HEK293 (cell line): ENCODE data around the gene TMEM119.

ENCODE experiments used
- CTCF ChIA-PET: fragments of 350-600 bp; formaldehyde crosslinking; extraction: SDS; loops from one replicate; lab custom pipeline; 2021; ENCODE audit warnings: antibody characterized with exemption; lab: Yijun Ruan, JAX
- POLR2A ChIA-PET: fragments of 300-600 bp; formaldehyde crosslinking; extraction: SDS; loops from one replicate; lab custom pipeline; 2020; ENCODE audit warnings: antibody characterized with exemption, inconsistent platforms; lab: Yijun Ruan, JAX
- H3K27ac ChIP-seq: fragments of 200-500 bp; sonication (Bioruptor generic); 2 replicates; pipeline ENCODE4 v1.5.1; 2014; ENCODE audit warnings: low read depth, low read length, control low read depth, inconsistent platforms; ENCODE audit errors: extremely low read depth
- H3K36me3 ChIP-seq, 2 experiments: fragments of 200-500 bp in 1 of 2; sonication (Bioruptor generic) in 1 of 2; 1 replicate in 1 of 2; 2 replicates in 1 of 2; pipeline ENCODE4 v1.5.1; 2014 to 2017; ENCODE audit warnings: inconsistent platforms in 2 of 2, low read length in 2 of 2; ENCODE audit not compliant: control insufficient read depth in 2 of 2, insufficient read depth in 1 of 2
- H3K4me1 ChIP-seq: fragments of 200-500 bp; sonication (Bioruptor generic); 2 replicates; pipeline ENCODE4 v1.5.1; 2014; ENCODE audit warnings: mild to moderate bottlenecking, low read length, inconsistent platforms; ENCODE audit not compliant: control insufficient read depth, insufficient read depth
- H3K4me3 ChIP-seq: 2 replicates; pipeline ENCODE4 v1.5.1; 2011; ENCODE audit warnings: low read depth, mild to moderate bottlenecking, control low read depth, low read length, moderate library complexity
- H3K9me3 ChIP-seq: fragments of 200-500 bp; sonication (Bioruptor generic); 2 replicates; pipeline ENCODE4 v1.5.1; 2014; ENCODE audit warnings: low read depth, low read length, inconsistent platforms; ENCODE audit not compliant: control insufficient read depth, insufficient read depth
- KLF7 ChIP-seq: fragments of 450-650 bp; formaldehyde crosslinking; IDR thresholded peaks from 2 replicates; pipeline ENCODE4 v1.5.1; 2016; ENCODE audit warnings: missing biosample characterization, missing genetic modification characterization, borderline replicate concordance
- OSR2 ChIP-seq: fragments of 450-650 bp; formaldehyde crosslinking; IDR thresholded peaks from 2 replicates; pipeline ENCODE4 v1.5.1; 2016; ENCODE audit warnings: missing biosample characterization, missing genetic modification characterization
- RBAK ChIP-seq: fragments of 450-650 bp; formaldehyde crosslinking; IDR thresholded peaks from 2 replicates; pipeline ENCODE4 v1.5.1; 2016; ENCODE audit warnings: missing biosample characterization, missing genetic modification characterization
- WT1 ChIP-seq: fragments of 450-650 bp; formaldehyde crosslinking; IDR thresholded peaks from 2 replicates; pipeline ENCODE4 v1.5.1; 2016; ENCODE audit warnings: missing biosample characterization, missing genetic modification characterization
- ZBTB17 ChIP-seq: fragments of 450-650 bp; formaldehyde crosslinking; IDR thresholded peaks from 2 replicates; pipeline ENCODE4 v1.5.1; 2016; ENCODE audit warnings: missing biosample characterization, missing genetic modification characterization
- ZNF146 ChIP-seq: fragments of 450-650 bp; formaldehyde crosslinking; IDR thresholded peaks from 2 replicates; pipeline ENCODE4 v1.5.1; 2016; ENCODE audit warnings: missing biosample characterization, missing genetic modification characterization
- ZNF157 ChIP-seq: fragments of 450-650 bp; formaldehyde crosslinking; IDR thresholded peaks from 2 replicates; pipeline ENCODE4 v1.5.1; 2016; ENCODE audit warnings: missing biosample characterization, missing genetic modification characterization
- ZNF169 ChIP-seq: fragments of 450-650 bp; formaldehyde crosslinking; IDR thresholded peaks from 2 replicates; pipeline ENCODE4 v1.5.1; 2016; ENCODE audit warnings: missing biosample characterization, missing genetic modification characterization
- ZNF2 ChIP-seq: fragments of 450-650 bp; formaldehyde crosslinking; IDR thresholded peaks from 2 replicates; pipeline ENCODE4 v1.5.1; 2016; ENCODE audit warnings: missing biosample characterization, missing genetic modification characterization
- ZNF266 ChIP-seq: fragments of 450-650 bp; formaldehyde crosslinking; IDR thresholded peaks from 2 replicates; pipeline ENCODE4 v1.5.1; 2016; ENCODE audit warnings: missing biosample characterization, missing genetic modification characterization, low read depth
- ZNF335 ChIP-seq: fragments of 450-650 bp; formaldehyde crosslinking; conservative IDR thresholded peaks from 2 replicates; pipeline ENCODE4 v1.5.1; 2016; ENCODE audit warnings: missing biosample characterization, missing genetic modification characterization
- ZNF366 ChIP-seq: fragments of 450-650 bp; formaldehyde crosslinking; conservative IDR thresholded peaks from 2 replicates; pipeline ENCODE4 v1.5.1; 2016; ENCODE audit warnings: missing biosample characterization, missing genetic modification characterization
- ZNF48 ChIP-seq: fragments of 450-650 bp; formaldehyde crosslinking; IDR thresholded peaks from 2 replicates; pipeline ENCODE4 v1.5.1; 2016; ENCODE audit warnings: missing biosample characterization, missing genetic modification characterization
- ZNF529 ChIP-seq: fragments of 450-650 bp; formaldehyde crosslinking; IDR thresholded peaks from 2 replicates; pipeline ENCODE4 v1.5.1; 2017; ENCODE audit warnings: missing genetic modification characterization, missing biosample characterization; ENCODE audit not compliant: insufficient replicate concordance
- ZNF600 ChIP-seq: fragments of 450-650 bp; formaldehyde crosslinking; IDR thresholded peaks from 2 replicates; pipeline ENCODE4 v1.5.1; 2016; ENCODE audit warnings: missing biosample characterization, missing genetic modification characterization
- ZNF792 ChIP-seq: fragments of 450-650 bp; formaldehyde crosslinking; IDR thresholded peaks from 2 replicates; pipeline ENCODE4 v1.5.1; 2016; ENCODE audit warnings: missing biosample characterization, missing genetic modification characterization
- ZNF837 ChIP-seq: fragments of 450-650 bp; formaldehyde crosslinking; IDR thresholded peaks from 2 replicates; pipeline ENCODE4 v1.5.1; 2016; ENCODE audit warnings: missing biosample characterization, missing genetic modification characterization
- TF ChIP-seq, protein P1 (sequence below): fragments of 450-650 bp; formaldehyde crosslinking; IDR thresholded peaks from 2 replicates; pipeline ENCODE4 v1.5.1; 2016; ENCODE audit warnings: missing biosample characterization, missing genetic modification characterization
- TF ChIP-seq, protein P2 (sequence below): fragments of 450-650 bp; formaldehyde crosslinking; IDR thresholded peaks from 2 replicates; pipeline ENCODE4 v1.5.1; 2017; ENCODE audit warnings: missing biosample characterization, missing genetic modification characterization
- TF ChIP-seq, protein P3 (sequence below): fragments of 450-650 bp; formaldehyde crosslinking; IDR thresholded peaks from 2 replicates; pipeline ENCODE4 v1.5.1; 2016; ENCODE audit warnings: missing biosample characterization, missing genetic modification characterization
- TF ChIP-seq, protein P4 (sequence below): sonication (generic); formaldehyde crosslinking; IDR thresholded peaks from 2 replicates; pipeline ENCODE4 v1.8.1; 2022; ENCODE audit warnings: mild to moderate bottlenecking, moderate library complexity, missing genetic modification reagents
- TF ChIP-seq, protein P5 (sequence below): fragments of 450-650 bp; formaldehyde crosslinking; IDR thresholded peaks from 2 replicates; pipeline ENCODE4; 2016; ENCODE audit warnings: missing biosample characterization, missing genetic modification characterization

Gene TMEM119

DNA sequence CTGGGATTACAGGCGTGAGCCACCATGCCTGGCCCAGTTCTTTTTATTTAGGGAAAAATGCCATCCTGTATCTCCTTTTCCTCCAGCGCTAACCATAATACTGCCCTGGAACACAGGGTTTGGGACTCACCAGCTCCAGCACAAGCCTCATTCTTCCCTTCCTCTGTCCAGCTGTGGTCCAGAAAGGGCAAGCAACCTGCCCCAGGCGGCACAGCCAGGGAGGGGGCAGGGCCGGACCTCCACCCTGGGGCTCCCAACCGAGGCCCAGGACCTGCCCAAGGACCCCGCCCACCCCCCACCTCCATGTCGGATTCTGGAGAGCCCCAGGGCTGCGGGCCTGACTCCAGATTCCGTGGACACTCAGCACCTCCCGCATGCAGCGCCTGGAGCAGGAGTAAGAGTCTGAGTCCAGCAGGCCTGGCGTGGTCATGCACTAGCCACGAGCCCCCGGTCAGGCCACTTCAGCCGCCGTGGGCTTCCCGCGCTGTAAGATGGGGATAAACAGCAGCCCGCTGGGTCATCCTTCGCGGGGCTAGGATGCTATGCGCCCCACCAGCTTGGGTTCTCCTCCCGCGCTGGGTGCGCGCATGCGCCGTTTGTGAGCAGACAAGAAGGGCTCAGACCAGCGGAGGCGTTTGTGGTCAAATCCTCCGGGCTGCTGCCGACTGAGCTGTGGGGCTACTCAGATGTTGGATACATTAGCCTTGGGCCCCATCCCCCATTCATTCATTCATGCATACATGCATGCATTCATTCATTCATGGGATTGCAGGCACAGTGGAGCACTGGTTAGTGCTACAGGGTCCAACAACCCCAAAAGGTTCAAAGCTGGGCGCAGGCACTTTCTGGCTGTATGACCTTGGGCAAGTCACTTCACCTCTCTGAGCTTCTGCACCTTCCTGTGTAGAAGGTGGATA, 16.3 kb downstream of the TMEM119 start:
- no peak for TF ChIP-seq ZNF266 (tag by site-specific recombination)
- TF ChIP-seq ZNF335 (tag by site-specific recombination) = no peak
- TF ChIP-seq, protein P1, sequence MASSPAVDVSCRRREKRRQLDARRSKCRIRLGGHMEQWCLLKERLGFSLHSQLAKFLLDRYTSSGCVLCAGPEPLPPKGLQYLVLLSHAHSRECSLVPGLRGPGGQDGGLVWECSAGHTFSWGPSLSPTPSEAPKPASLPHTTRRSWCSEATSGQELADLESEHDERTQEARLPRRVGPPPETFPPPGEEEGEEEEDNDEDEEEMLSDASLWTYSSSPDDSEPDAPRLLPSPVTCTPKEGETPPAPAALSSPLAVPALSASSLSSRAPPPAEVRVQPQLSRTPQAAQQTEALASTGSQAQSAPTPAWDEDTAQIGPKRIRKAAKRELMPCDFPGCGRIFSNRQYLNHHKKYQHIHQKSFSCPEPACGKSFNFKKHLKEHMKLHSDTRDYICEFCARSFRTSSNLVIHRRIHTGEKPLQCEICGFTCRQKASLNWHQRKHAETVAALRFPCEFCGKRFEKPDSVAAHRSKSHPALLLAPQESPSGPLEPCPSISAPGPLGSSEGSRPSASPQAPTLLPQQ (tag by site-specific recombination) = no peak
- TF ChIP-seq, protein P2, sequence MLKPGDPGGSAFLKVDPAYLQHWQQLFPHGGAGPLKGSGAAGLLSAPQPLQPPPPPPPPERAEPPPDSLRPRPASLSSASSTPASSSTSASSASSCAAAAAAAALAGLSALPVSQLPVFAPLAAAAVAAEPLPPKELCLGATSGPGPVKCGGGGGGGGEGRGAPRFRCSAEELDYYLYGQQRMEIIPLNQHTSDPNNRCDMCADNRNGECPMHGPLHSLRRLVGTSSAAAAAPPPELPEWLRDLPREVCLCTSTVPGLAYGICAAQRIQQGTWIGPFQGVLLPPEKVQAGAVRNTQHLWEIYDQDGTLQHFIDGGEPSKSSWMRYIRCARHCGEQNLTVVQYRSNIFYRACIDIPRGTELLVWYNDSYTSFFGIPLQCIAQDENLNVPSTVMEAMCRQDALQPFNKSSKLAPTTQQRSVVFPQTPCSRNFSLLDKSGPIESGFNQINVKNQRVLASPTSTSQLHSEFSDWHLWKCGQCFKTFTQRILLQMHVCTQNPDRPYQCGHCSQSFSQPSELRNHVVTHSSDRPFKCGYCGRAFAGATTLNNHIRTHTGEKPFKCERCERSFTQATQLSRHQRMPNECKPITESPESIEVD (tag by site-specific recombination) = no peak
- TF ChIP-seq ZNF146 (tag by site-specific recombination) = no peak
- no peak for TF ChIP-seq KLF7 (tag by site-specific recombination)
- TF ChIP-seq ZNF366 (tag by site-specific recombination) = no peak
- TF ChIP-seq ZNF2 (tag by site-specific recombination) = no peak
- no peak for TF ChIP-seq RBAK
- no peak for TF ChIP-seq OSR2 (tag by site-specific recombination)
- TF ChIP-seq ZNF157 (tag by site-specific recombination) = no peak
- TF ChIP-seq ZNF529 (tag by site-specific recombination) = no peak
- TF ChIP-seq, protein P3, sequence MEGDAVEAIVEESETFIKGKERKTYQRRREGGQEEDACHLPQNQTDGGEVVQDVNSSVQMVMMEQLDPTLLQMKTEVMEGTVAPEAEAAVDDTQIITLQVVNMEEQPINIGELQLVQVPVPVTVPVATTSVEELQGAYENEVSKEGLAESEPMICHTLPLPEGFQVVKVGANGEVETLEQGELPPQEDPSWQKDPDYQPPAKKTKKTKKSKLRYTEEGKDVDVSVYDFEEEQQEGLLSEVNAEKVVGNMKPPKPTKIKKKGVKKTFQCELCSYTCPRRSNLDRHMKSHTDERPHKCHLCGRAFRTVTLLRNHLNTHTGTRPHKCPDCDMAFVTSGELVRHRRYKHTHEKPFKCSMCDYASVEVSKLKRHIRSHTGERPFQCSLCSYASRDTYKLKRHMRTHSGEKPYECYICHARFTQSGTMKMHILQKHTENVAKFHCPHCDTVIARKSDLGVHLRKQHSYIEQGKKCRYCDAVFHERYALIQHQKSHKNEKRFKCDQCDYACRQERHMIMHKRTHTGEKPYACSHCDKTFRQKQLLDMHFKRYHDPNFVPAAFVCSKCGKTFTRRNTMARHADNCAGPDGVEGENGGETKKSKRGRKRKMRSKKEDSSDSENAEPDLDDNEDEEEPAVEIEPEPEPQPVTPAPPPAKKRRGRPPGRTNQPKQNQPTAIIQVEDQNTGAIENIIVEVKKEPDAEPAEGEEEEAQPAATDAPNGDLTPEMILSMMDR (tag by site-specific recombination) = no peak
- TF ChIP-seq ZNF48 (tag by site-specific recombination) = no peak
- no peak for TF ChIP-seq WT1 (tag by site-specific recombination)
- no peak for TF ChIP-seq ZNF600
- Histone ChIP-seq H3K4me1 (no peaks in the 10 kb centered on the region), H3K9me3 (no peaks in the 10 kb centered on the region), H3K36me3 (no peaks in the 10 kb centered on the region), H3K4me3 (no peak overlapping the region), H3K27ac (no peak overlapping the region)
- ChIA-PET CTCF (interaction anchor here (0.6 to 1.6 kb wide), 3 partner anchors 17 to 37 kb away, joined by 3 to 7 read pairs (median 5); no protein-coding TSS in a partner anchor), POLR2A (no interaction called here)

DNA sequence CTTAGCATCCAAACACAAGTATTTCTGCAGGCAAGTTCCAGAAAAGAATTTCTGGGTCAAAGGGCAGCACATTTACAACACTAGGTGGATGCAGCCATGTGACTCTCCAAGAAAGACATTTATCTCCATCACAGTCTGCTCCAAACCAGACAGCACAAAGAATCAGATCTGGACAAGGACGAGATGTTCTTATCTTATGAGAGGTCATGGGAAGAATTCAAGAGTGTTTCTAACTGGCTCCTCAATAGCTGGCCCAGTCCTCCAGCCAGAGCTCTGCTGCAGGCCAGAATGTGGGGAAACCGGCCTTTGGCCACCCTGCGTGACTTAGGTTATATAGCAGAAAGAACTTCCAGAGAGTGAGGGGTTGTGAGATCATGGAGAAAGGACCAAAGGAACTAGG, 17.4 kb downstream of the TMEM119 start:
- CTCF ChIA-PET = no interaction called here
- Histone ChIP-seq H3K27ac (no peak overlapping the region), H3K9me3 (no peaks in the 10 kb centered on the region), H3K4me1 (no peaks in the 10 kb centered on the region), H3K4me3 (no peak overlapping the region), H3K36me3 (no peaks in the 10 kb centered on the region)
- POLR2A ChIA-PET = no interaction called here
- TF ChIP-seq ZNF169 (tag by site-specific recombination) = no peak
- no peak for TF ChIP-seq WT1 (tag by site-specific recombination)
- TF ChIP-seq ZBTB17 = no peak
- no peak for TF ChIP-seq ZNF792 (tag by site-specific recombination)
- TF ChIP-seq, protein P4, sequence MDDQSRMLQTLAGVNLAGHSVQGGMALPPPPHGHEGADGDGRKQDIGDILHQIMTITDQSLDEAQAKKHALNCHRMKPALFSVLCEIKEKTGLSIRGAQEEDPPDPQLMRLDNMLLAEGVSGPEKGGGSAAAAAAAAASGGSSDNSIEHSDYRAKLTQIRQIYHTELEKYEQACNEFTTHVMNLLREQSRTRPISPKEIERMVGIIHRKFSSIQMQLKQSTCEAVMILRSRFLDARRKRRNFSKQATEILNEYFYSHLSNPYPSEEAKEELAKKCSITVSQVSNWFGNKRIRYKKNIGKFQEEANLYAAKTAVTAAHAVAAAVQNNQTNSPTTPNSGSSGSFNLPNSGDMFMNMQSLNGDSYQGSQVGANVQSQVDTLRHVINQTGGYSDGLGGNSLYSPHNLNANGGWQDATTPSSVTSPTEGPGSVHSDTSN (CRISPR knock-in tag) = no peak
- no peak for TF ChIP-seq ZNF837 (tag by site-specific recombination)
- TF ChIP-seq, protein P5, sequence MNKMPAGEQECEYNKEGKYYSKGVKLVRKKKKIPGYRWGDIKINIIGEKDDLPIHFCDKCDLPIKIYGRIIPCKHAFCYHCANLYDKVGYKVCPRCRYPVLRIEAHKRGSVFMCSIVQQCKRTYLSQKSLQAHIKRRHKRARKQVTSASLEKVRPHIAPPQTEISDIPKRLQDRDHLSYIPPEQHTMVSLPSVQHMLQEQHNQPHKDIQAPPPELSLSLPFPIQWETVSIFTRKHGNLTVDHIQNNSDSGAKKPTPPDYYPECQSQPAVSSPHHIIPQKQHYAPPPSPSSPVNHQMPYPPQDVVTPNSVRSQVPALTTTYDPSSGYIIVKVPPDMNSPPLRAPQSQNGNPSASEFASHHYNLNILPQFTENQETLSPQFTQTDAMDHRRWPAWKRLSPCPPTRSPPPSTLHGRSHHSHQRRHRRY (tag by site-specific recombination) = no peak
